Panc1 (cell line): ENCODE data around the gene KRT35. TPM values are rescaled to one million over a fixed set of nuclear protein-coding genes. Genes with fewer than 3 reads are reported as not detected.

ENCODE experiments used
- ATAC-seq: fragments of 200-7000 bp; cut with Tn5 transposase; 2 replicates; pipeline ENCODE4 v1.9.1; 2020; ENCODE audit warnings: mild to moderate bottlenecking, moderate library complexity
- BruUV-seq: library from RNA; stranded (reverse); fragments of 400-500 nt; replicated peaks from 2 replicates; lab custom pipeline; 2021; lab: Mats Ljungman, UMichigan
- CTCF ChIA-PET: fragments of 300-600 bp; sonication (Branson Sonifier 250); formaldehyde crosslinking; loops from one replicate; lab custom pipeline; 2022; ENCODE audit warnings: antibody characterized with exemption; lab: Charles Lee
- POLR2A ChIA-PET: fragments of 300-600 bp; sonication (Branson Sonifier 250); formaldehyde crosslinking; loops from one replicate; lab custom pipeline; 2022; ENCODE audit warnings: antibody characterized with exemption; lab: Charles Lee
- DNase-seq: peaks from one replicate; pipeline ENCODE4 v3.0.0-alpha.2; 2010; ENCODE audit warnings: low read depth, low spot score
- H3K27ac ChIP-seq: 2 replicates; pipeline ENCODE4 v1.5.1; 2011; ENCODE audit warnings: mild to moderate bottlenecking, low read length, inconsistent platforms
- H3K27me3 ChIP-seq: fragments of 200-500 bp; sonication (Bioruptor generic); 2 replicates; pipeline ENCODE4 v1.6.0; 2014; ENCODE audit warnings: low read length, inconsistent platforms; ENCODE audit not compliant: control insufficient read depth, insufficient read depth
- H3K36me3 ChIP-seq: fragments of 200-500 bp; sonication (Bioruptor generic); 2 replicates; pipeline ENCODE4 v1.5.1; 2014; ENCODE audit warnings: inconsistent platforms, mild to moderate bottlenecking, low read length, moderate library complexity; ENCODE audit not compliant: control insufficient read depth, insufficient read depth
- H3K4me1 ChIP-seq: 2 replicates; pipeline ENCODE4 v1.5.1; 2011; ENCODE audit warnings: inconsistent platforms, mild to moderate bottlenecking, low read length, moderate library complexity; ENCODE audit not compliant: control insufficient read depth, insufficient read depth
- H3K4me3 ChIP-seq, 2 experiments: 2 replicates each; pipeline ENCODE4 v1.5.1; 2011 to 2012; ENCODE audit warnings: low read depth in 2 of 2, low read length in 2 of 2, mild to moderate bottlenecking in 2 of 2, inconsistent platforms in 1 of 2, moderate library complexity in 1 of 2
- H3K9me3 ChIP-seq: fragments of 200-500 bp; sonication (Bioruptor generic); 2 replicates; pipeline ENCODE4 v1.5.1; 2014; ENCODE audit warnings: low read depth, mild to moderate bottlenecking, inconsistent platforms, low read length, moderate library complexity; ENCODE audit not compliant: control insufficient read depth, insufficient read depth
- POLR2AphosphoS5 ChIP-seq: IDR thresholded peaks from 2 replicates; pipeline ENCODE4 v1.6.1; 2012; ENCODE audit warnings: mild to moderate bottlenecking, low read depth, low read length, moderate library complexity
- SIN3A ChIP-seq: IDR thresholded peaks from 2 replicates; pipeline ENCODE4 v1.6.1; 2012; ENCODE audit warnings: low read depth, mild to moderate bottlenecking, low read length, moderate library complexity, borderline replicate concordance; ENCODE audit not compliant: insufficient read depth
- TCF7L2 ChIP-seq: IDR thresholded peaks from 2 replicates; pipeline ENCODE4 v1.6.1; 2011; ENCODE audit warnings: mild to moderate bottlenecking, low read depth, low read length, inconsistent platforms
- in situ Hi-C: cut with HindIII; loops from 2 replicates; pipeline ENCODE4 v1.10.0; 2016; ENCODE audit warnings: low sequenced_read_pairs, low pct_unique_long_range_greater_than_20kb
- intact Hi-C: fragments of 100-400 bp; cut with micrococcal nuclease; formaldehyde crosslinking; loops from one replicate; pipeline ENCODE4 v1.10.0; 2022; ENCODE audit not compliant: unreplicated experiment
- total RNA-seq: library from RNA; stranded (reverse); gene quantifications from one replicate; pipeline ENCODE4 v1.2.1, GENCODE V29; 2021; ENCODE audit not compliant: unreplicated experiment
- TF ChIP-seq, protein P1 (sequence below), 2 experiments: IDR thresholded peaks; 2 replicates each; pipeline ENCODE4 v1.6.1; 2011 to 2012; ENCODE audit warnings: low read depth in 2 of 2, control low read depth in 1 of 2, low read length in 1 of 2, mild to moderate bottlenecking in 1 of 2, moderate library complexity in 1 of 2; ENCODE audit not compliant: insufficient read depth in 1 of 2
- TF ChIP-seq, protein P2 (sequence below): fragments of 450-650 bp; IDR thresholded peaks from 2 replicates; pipeline ENCODE4 v1.5.1; 2017; ENCODE audit warnings: mild to moderate bottlenecking

The KRT35 gene
- total RNA-seq, 1 experiment from 2014 or later, result not detected

DNA sequence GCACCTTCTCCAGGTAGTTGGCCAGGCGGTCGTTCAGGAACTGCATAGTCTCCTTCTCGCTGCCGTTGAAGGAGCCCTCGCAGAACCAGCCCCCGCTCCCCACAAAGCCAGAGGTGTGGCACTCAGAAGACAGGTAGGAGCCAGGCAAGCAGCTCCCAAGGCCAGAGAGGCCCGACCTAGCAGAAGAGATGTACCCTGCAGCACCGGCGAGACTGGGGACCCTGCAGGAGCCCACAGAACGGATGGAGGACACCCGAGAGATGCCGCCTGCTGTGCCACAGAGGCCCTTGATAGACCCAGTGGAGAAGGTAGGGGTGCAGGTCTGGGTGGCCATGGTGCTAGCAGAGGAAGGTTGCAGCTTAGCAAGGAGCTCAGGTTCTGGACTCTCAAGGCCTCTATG lies 8.6 kb upstream of the KRT35 start, which contains the start of gene KRT36:
TSS of gene KRT36 (minus strand) at position 380 of the 400 bp plus-strand sequence. CDS start at position 334, 46 bp downstream.
- H3K4me1 ChIP-seq, result peaks cover 20% of the 10 kb centered on the region
- H3K4me3 ChIP-seq, result no peak within 1 kb of the TSS
- no peaks in the 10 kb centered on the region for H3K9me3 ChIP-seq
- POLR2A ChIA-PET, result interaction anchor here (0.6 kb wide), 1 partner anchor 555 kb away, joined by 5 read pairs; no protein-coding TSS in a partner anchor
- no peaks in the 10 kb centered on the region for H3K36me3 ChIP-seq
- no peak for ATAC-seq
- in situ Hi-C loops, result no loop called here
- no peak for DNase-seq
- CTCF ChIA-PET, result interaction anchor here (0.7 to 1.1 kb wide), 2 partner anchors 430 to 708 kb away, joined by 3 to 4 read pairs; no protein-coding TSS in a partner anchor
- peak within 1 kb of the TSS; percentile 77 for H3K27ac ChIP-seq
- TF ChIP-seq POLR2AphosphoS5, result no peak
- TF ChIP-seq, protein P1, sequence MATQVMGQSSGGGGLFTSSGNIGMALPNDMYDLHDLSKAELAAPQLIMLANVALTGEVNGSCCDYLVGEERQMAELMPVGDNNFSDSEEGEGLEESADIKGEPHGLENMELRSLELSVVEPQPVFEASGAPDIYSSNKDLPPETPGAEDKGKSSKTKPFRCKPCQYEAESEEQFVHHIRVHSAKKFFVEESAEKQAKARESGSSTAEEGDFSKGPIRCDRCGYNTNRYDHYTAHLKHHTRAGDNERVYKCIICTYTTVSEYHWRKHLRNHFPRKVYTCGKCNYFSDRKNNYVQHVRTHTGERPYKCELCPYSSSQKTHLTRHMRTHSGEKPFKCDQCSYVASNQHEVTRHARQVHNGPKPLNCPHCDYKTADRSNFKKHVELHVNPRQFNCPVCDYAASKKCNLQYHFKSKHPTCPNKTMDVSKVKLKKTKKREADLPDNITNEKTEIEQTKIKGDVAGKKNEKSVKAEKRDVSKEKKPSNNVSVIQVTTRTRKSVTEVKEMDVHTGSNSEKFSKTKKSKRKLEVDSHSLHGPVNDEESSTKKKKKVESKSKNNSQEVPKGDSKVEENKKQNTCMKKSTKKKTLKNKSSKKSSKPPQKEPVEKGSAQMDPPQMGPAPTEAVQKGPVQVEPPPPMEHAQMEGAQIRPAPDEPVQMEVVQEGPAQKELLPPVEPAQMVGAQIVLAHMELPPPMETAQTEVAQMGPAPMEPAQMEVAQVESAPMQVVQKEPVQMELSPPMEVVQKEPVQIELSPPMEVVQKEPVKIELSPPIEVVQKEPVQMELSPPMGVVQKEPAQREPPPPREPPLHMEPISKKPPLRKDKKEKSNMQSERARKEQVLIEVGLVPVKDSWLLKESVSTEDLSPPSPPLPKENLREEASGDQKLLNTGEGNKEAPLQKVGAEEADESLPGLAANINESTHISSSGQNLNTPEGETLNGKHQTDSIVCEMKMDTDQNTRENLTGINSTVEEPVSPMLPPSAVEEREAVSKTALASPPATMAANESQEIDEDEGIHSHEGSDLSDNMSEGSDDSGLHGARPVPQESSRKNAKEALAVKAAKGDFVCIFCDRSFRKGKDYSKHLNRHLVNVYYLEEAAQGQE (IDR thresholded peaks at IDR 0.05; ENCODE audit: insufficient read depth in 1 of 2, low read depth in 2 of 2, low read length in 1 of 2), result no peak
- no peak for TF ChIP-seq TCF7L2
- TF ChIP-seq SIN3A, result no peak
- TF ChIP-seq, protein P2, sequence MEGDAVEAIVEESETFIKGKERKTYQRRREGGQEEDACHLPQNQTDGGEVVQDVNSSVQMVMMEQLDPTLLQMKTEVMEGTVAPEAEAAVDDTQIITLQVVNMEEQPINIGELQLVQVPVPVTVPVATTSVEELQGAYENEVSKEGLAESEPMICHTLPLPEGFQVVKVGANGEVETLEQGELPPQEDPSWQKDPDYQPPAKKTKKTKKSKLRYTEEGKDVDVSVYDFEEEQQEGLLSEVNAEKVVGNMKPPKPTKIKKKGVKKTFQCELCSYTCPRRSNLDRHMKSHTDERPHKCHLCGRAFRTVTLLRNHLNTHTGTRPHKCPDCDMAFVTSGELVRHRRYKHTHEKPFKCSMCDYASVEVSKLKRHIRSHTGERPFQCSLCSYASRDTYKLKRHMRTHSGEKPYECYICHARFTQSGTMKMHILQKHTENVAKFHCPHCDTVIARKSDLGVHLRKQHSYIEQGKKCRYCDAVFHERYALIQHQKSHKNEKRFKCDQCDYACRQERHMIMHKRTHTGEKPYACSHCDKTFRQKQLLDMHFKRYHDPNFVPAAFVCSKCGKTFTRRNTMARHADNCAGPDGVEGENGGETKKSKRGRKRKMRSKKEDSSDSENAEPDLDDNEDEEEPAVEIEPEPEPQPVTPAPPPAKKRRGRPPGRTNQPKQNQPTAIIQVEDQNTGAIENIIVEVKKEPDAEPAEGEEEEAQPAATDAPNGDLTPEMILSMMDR, result no peak
- intact Hi-C loops, result no loop called here
- H3K27me3 ChIP-seq, result no peaks in the 10 kb centered on the region
- no TSS peak for BruUV-seq

DNA sequence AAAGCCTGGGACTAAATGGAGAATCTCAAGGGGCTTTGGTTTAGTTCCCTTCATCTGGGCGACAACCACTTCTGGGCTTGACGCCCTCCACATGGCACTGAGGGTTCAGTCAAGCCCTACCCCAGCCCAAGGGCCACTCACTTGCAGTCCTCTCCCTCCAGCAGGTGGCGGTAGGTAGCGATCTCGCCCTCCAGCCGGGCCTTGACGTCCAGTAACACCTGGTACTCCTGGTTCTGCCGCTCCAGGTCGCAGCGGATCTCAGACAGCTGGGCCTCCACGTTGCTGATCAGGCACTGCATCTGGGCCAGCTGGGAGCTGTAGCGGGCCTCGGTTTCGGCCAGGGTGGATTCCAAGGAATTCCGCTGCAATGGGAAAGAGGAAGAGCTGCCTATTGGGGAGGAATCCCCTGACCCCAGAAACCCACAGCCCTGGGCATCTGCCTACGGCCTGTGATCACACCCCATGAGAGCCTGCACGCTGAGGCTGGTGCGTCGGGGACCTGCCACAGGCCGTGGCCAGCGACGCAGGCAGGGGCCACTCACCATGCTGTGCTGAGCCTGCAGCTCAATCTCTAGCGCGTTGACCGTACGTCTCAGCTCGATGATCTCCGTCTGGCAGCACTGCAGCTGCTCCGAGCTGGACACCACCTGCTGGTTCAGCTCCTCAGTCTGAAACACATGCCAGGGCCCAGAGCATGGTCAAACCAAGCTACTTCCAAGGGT lies 6.0 kb upstream of the KRT35 start:
- Histone ChIP-seq H3K9me3 (no peaks in the 10 kb centered on the region), H3K4me1 (peaks cover 32% of the 10 kb centered on the region), H3K27me3 (no peaks in the 10 kb centered on the region), H3K27ac (no peak overlapping the region), H3K36me3 (no peaks in the 10 kb centered on the region), H3K4me3 (no peak overlapping the region)
- no TSS peak for BruUV-seq
- intact Hi-C loops (no loop called here), in situ Hi-C loops (no loop called here)
- DNase-seq (no peak), ATAC-seq (no peak)
- TF ChIP-seq, protein P2, result no peak
- TF ChIP-seq TCF7L2 (no peak), POLR2AphosphoS5 (no peak), SIN3A (no peak)
- TF ChIP-seq, protein P1 (IDR thresholded peaks at IDR 0.05; ENCODE audit: insufficient read depth in 1 of 2, low read depth in 2 of 2, low read length in 1 of 2), result no peak
- ChIA-PET CTCF (no interaction called here), POLR2A (interaction anchor here (0.5 kb wide), 1 partner anchor 43 kb away, joined by 3 read pairs; no protein-coding TSS in a partner anchor)
